Activated naive CD4-positive, alpha-beta T cell treated with anti-CD3 and anti-CD28 coated beads, Interleukin-2, amount 50 U/mL, for 16 hours (primary cell): Measurements from ENCODE around the gene C16orf87.

Source experiments
- DNase-seq: peaks from one replicate; pipeline ENCODE4 v3.0.0-alpha.2; 2020

Gene C16orf87

GRCh38 chr16:46753015-46753414 is 78.0 kb downstream of the C16orf87 start:
- no peak for DNase-seq

GRCh38 chr16:46751381-46751780 is 79.6 kb downstream of the C16orf87 start:
- DNase-seq = no peak

GRCh38 chr16:46748775-46749705 is 81.9 kb downstream of the C16orf87 start:
- no peak for DNase-seq

- DNase-seq = no peak
These were observed 83.0 kb downstream of the C16orf87 start, which contains the start of gene MYLK3 for GRCh38 chr16:46747777-46748651. MYLK3 (minus strand) TSS chr16:46748344; CDS start chr16:46748193, 151 bp downstream.

GRCh38 chr16:46746821-46747776 is 83.9 kb downstream of the C16orf87 start:
- no peak for DNase-seq
